C4-2B (cell line): ENCODE data around the gene SMARCB1.

Source experiments
- ZFX ChIP-seq: fragments of 450-650 bp; IDR thresholded peaks from 2 replicates; pipeline ENCODE4 v1.6.1; 2017
- TF ChIP-seq, protein P1 (sequence below): fragments of 450-650 bp; conservative IDR thresholded peaks from 2 replicates; pipeline ENCODE4 v1.5.1; 2017; ENCODE audit warnings: mild to moderate bottlenecking

DNA sequence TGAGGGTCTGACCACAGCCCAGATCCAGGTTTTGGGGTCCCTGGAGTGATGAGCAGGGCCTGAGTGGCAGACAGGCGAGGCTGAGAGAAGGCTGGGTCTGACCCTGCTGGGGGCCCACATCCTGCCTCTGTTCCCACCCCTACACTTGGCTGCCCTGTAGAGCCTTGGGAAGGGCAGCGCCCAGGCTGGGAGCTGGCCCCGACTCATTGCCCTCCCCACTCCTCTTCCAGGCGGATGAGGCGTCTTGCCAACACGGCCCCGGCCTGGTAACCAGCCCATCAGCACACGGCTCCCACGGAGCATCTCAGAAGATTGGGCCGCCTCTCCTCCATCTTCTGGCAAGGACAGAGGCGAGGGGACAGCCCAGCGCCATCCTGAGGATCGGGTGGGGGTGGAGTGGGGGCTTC, 47.1 kb downstream of the SMARCB1 start:
- TF ChIP-seq, protein P1, sequence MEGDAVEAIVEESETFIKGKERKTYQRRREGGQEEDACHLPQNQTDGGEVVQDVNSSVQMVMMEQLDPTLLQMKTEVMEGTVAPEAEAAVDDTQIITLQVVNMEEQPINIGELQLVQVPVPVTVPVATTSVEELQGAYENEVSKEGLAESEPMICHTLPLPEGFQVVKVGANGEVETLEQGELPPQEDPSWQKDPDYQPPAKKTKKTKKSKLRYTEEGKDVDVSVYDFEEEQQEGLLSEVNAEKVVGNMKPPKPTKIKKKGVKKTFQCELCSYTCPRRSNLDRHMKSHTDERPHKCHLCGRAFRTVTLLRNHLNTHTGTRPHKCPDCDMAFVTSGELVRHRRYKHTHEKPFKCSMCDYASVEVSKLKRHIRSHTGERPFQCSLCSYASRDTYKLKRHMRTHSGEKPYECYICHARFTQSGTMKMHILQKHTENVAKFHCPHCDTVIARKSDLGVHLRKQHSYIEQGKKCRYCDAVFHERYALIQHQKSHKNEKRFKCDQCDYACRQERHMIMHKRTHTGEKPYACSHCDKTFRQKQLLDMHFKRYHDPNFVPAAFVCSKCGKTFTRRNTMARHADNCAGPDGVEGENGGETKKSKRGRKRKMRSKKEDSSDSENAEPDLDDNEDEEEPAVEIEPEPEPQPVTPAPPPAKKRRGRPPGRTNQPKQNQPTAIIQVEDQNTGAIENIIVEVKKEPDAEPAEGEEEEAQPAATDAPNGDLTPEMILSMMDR, result no peak
- no peak for TF ChIP-seq ZFX
